ENCODE results near the gene WWTR1. TPM values are rescaled to one million over a fixed set of nuclear protein-coding genes. Genes with fewer than 3 reads are reported as not detected.

The WWTR1 gene
- total RNA-seq, 1 donor from 2014 or later, result 137 TPM

GRCh38 chr3:149501524-149501923 lies 156.3 kb downstream of the WWTR1 start:
- no peak overlapping the region for H3K27ac Mint-ChIP-seq (ENCODE audit: unreplicated experiment)

GRCh38 chr3:149497966-149498670 lies 159.7 kb downstream of the WWTR1 start:
- no peak overlapping the region for H3K27ac Mint-ChIP-seq (ENCODE audit: unreplicated experiment)
- no peaks in the 10 kb centered on the region for H3K4me1 Mint-ChIP-seq (ENCODE audit: unreplicated experiment)
- no peaks in the 10 kb centered on the region for H3K36me3 Mint-ChIP-seq (ENCODE audit: low read depth, unreplicated experiment)
- TF ChIP-seq CTCF (IDR thresholded peaks at IDR 0.05; ENCODE audit: unreplicated experiment), result no peak
- no peak for DNase-seq (ENCODE audit: low spot score)
- H3K27me3 Mint-ChIP-seq (ENCODE audit: unreplicated experiment), result peaks cover 2% of the 10 kb centered on the region
- no peak overlapping the region for H3K4me3 Mint-ChIP-seq (ENCODE audit: unreplicated experiment)
- H3K9me3 Mint-ChIP-seq (ENCODE audit: unreplicated experiment), result no peaks in the 10 kb centered on the region

More at GRCh38 chr3:149501524-149501923, 156.3 kb downstream of the WWTR1 start:
- no peaks in the 10 kb centered on the region for H3K9me3 Mint-ChIP-seq (ENCODE audit: unreplicated experiment)
- TF ChIP-seq CTCF (IDR thresholded peaks at IDR 0.05; ENCODE audit: unreplicated experiment), result no peak
- H3K36me3 Mint-ChIP-seq (ENCODE audit: low read depth, unreplicated experiment), result no peaks in the 10 kb centered on the region
- DNase-seq (ENCODE audit: low spot score), result no peak
- H3K4me1 Mint-ChIP-seq (ENCODE audit: unreplicated experiment), result peaks cover 12% of the 10 kb centered on the region
- no peak overlapping the region for H3K4me3 Mint-ChIP-seq (ENCODE audit: unreplicated experiment)
- peaks cover 3% of the 10 kb centered on the region for H3K27me3 Mint-ChIP-seq (ENCODE audit: unreplicated experiment)

- DNase-seq (ENCODE audit: low spot score), result no peak
- TF ChIP-seq CTCF (IDR thresholded peaks at IDR 0.05; ENCODE audit: unreplicated experiment), result no peak
- Mint-ChIP-seq H3K36me3 (ENCODE audit: low read depth, unreplicated experiment) (no peaks in the 10 kb centered on the region), H3K27me3 (ENCODE audit: unreplicated experiment) (peaks cover 2% of the 10 kb centered on the region), H3K9me3 (ENCODE audit: unreplicated experiment) (no peaks in the 10 kb centered on the region), H3K4me1 (ENCODE audit: unreplicated experiment) (no peaks in the 10 kb centered on the region), H3K27ac (ENCODE audit: unreplicated experiment) (no peak overlapping the region), H3K4me3 (ENCODE audit: unreplicated experiment) (no peak overlapping the region)
Observed at GRCh38 chr3:149496891-149497290, 160.9 kb downstream of the WWTR1 start.

- Mint-ChIP-seq H3K9me3 (ENCODE audit: unreplicated experiment) (no peaks in the 10 kb centered on the region), H3K27me3 (ENCODE audit: unreplicated experiment) (peaks cover 2% of the 10 kb centered on the region), H3K4me3 (ENCODE audit: unreplicated experiment) (no peak overlapping the region), H3K4me1 (ENCODE audit: unreplicated experiment) (peaks cover 2% of the 10 kb centered on the region), H3K27ac (ENCODE audit: unreplicated experiment) (no peak overlapping the region), H3K36me3 (ENCODE audit: low read depth, unreplicated experiment) (no peaks in the 10 kb centered on the region)
- no peak for DNase-seq (ENCODE audit: low spot score)
- TF ChIP-seq CTCF (IDR thresholded peaks at IDR 0.05; ENCODE audit: unreplicated experiment), result no peak
Observed at GRCh38 chr3:149495581-149496125, 162.2 kb downstream of the WWTR1 start.
